K562 treated with DMSO at 1 percent for 4 hours (cell line): ENCODE results near the gene MNAT1. TPM values are rescaled to one million over a fixed set of nuclear protein-coding genes. Genes with fewer than 3 reads are reported as not detected.

Experiments
- total RNA-seq: library from RNA; unstranded; fragments of 300-600 nt; gene quantifications from 2 replicates; pipeline ENCODE4 v1.2.3, GENCODE V29; 2022; ENCODE audit not compliant: insufficient read depth

Gene MNAT1
- 13.0 and 14.2 TPM in 2 replicates for total RNA-seq

DNA sequence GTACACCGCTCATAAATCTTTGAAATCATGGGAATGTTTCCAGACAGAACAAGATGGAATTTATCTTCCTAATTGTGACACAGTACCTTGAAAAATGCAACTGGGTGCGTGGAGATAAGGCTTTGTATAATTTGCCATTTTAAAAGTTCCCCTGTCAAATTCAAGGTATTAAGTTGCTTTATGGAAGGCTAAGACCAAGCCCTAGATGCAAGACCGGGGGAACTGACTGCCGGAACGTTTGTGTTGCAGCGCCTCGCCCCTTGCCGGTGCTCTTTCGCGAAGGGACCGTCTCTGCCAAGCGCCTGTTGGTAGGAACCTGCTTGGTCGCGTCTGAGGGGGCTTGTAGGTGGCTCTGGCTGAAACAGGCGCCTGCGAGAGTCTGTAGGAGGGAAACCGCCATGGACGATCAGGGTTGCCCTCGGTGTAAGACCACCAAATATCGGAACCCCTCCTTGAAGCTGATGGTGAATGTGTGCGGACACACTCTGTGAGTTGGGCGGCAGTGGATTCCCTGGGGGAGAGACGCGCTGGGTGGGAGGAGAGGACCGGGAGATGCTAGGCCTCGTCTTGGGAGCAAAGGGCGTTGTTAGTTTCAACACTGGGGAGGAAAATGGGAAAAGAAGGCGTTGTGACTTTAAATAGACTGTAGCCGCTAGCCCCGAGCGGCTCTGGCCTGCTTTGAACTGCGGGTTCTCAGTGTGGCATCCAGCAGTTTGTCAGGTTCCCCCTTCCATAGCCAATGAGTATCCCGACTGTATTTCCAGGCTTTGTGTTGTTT, at the start of gene MNAT1:
TSS of gene MNAT1 (plus strand) at position 297 of the 778 bp plus-strand sequence. CDS start at position 399, 102 bp downstream.

DNA sequence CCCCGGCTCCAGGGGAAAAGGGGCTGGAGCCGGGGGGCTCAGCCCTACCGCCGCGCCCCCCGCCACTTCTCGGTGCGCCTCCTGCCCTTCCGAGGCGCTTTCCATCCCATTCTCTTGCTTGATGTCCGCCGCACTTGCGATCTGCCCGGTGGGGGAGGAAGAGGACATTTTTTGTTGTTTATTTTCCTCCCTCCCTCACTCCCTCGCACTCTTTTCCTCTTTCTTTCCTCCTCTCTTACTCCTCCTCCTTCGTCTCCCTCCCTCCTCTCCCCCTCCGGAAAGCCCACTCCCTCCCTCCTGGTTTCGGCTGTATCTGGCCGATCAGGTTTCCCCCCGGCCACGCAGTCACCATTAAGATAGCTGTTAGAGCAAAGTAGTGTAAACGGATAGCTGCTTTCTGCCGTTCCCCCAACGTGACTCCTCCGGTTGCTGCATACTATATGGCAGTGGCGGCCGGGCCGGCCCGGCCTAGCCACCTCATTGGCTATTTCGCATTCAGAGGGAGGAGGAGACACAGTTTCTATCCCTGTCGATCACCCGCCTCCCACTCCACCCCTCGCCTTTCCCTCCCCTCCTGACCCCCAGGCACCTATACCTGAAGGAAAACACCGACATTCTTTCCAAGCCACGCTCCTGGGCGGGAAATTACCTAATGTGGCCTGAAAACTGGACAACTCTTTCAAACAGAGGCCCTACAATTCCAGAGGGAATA, 10.5 kb upstream of the MNAT1 start, which contains the start of gene SIX4:
TSS of gene SIX4 (minus strand) at position 445 of the 712 bp plus-strand sequence. CDS start at position 168, 277 bp downstream.

DNA sequence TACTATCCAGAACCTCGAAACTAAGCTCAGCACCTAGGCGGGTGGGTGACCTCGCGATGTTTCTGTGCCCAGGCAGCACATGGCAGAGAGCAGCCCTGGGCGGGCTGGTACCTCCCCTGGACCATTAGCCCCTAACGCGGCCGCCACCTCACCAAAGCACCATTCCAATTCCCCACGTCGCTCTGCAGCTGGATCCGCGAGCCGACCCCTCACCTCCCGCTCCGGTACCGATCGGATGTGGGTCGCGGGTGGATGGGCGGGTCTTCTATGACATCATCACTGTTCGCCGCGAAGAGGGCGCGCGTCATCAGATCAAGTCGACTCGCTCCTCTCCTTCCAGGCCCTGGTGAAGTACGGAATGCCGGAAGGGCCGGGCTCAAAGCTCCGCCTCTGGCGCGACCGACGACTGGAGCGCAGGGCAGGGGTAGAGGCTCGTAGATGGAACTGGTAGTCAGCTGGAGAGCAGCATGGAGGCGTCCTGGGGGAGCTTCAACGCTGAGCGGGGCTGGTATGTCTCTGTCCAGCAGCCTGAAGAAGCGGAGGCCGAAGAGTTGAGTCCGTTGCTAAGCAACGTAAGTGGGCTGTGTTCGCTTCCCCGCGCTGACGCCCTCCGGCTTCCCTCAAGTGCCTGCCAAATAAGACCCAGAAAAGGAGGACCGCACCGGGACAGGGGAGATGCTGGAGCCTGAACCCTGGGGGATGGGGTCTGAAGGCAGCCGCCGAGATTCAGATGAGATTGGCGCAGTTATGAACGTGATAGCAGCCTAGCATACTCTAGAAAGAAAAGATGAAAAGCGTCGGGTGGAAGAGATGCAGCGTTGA, 246.5 kb downstream of the MNAT1 start, which contains the start of the genes SLC38A6 and TRMT5:
TSS of gene SLC38A6 (plus strand) at position 435 of the 822 bp plus-strand sequence. CDS start at position 468, 33 bp downstream.
TSS of gene TRMT5 (minus strand) at position 269 of the 822 bp plus-strand sequence. CDS start at position 163, 106 bp downstream.

Other genes starting within 250 kb of the MNAT1 start
- gene C14orf39, start 248.7 kb upstream of the MNAT1 start, total RNA-seq = 0.84 and 1.1 TPM in 2 replicates
- not detected in 2 replicates for gene SIX6, start 225.6 kb upstream of the MNAT1 start, total RNA-seq
- gene SIX1, start 85.3 kb upstream of the MNAT1 start, total RNA-seq = 0.42 and 0.60 TPM in 2 replicates
- gene SIX4, start 10.4 kb upstream of the MNAT1 start, total RNA-seq = 3.4 and 3.5 TPM in 2 replicates
- gene TRMT5, start 246.3 kb downstream of the MNAT1 start, total RNA-seq = 1.5 and 4.7 TPM in 2 replicates
- gene SLC38A6, start 246.5 kb downstream of the MNAT1 start, total RNA-seq = 6.0 and 10.5 TPM in 2 replicates